Ovary (tissue), 9 donors: ENCODE data around the gene USP25. TPM values are rescaled to one million over a fixed set of nuclear protein-coding genes. Genes with fewer than 3 reads are reported as not detected.

Source experiments
- DNase-seq, 5 donors: peaks; one replicate each; pipeline ENCODE4 v3.0.0-alpha.2; 2019 to 2020
- H3K27ac ChIP-seq, 2 donors: fragments of 200-600 bp; one replicate each; pipeline versions ENCODE4 v1.5.1 to v1.8.0; 2019 to 2022
- H3K27me3 ChIP-seq: fragments of 200-600 bp; one replicate; pipeline ENCODE4 v1.8.0; 2022
- H3K36me3 ChIP-seq: fragments of 200-600 bp; sonication (generic); one replicate; pipeline ENCODE4 v1.5.1; 2019
- H3K4me1 ChIP-seq: one replicate; pipeline ENCODE4 v1.8.1; 2013; ENCODE audit warnings: mild to moderate bottlenecking, moderate library complexity; ENCODE audit not compliant: insufficient read depth
- H3K4me3 ChIP-seq: fragments of 200-600 bp; sonication (generic); one replicate; pipeline ENCODE4 v1.5.1; 2017
- H3K9me3 ChIP-seq, 2 donors: fragments of 200-600 bp in 1 of 2; sonication (generic) in 1 of 2; one replicate each; pipeline versions ENCODE4 v1.5.1 to v1.8.1; 2013 to 2019; ENCODE audit warnings: mild to moderate bottlenecking in 1 of 2, moderate library complexity in 1 of 2
- EP300 ChIP-seq: sonication (generic); formaldehyde crosslinking; IDR thresholded peaks from one replicate; pipeline ENCODE4 v1.6.1; 2017; ENCODE audit warnings: antibody characterized with exemption
- POLR2A ChIP-seq: fragments of 450-650 bp; IDR thresholded peaks from one replicate; pipeline ENCODE4 v1.6.1; 2017; ENCODE audit warnings: antibody characterized with exemption, mild to moderate bottlenecking, moderate library complexity
- WGBS, 3 donors: extraction: QIAGEN DNeasy Blood & Tissue Kit in 1 of 3; methylation state at CpG; one replicate each; pipeline versions ENCODE4 v1.1.5 to v1.1.7; 2013 to 2017; 5-methylcytosine and 5-hydroxymethylcytosine counted together
- intact Hi-C, 4 donors: fragments of 100-400 bp; cut with DNase I; formaldehyde crosslinking; loops; one replicate each; pipeline versions ENCODE4 v1.11.0 to v1.15.1; 2022 to 2023
- polyA plus RNA-seq, 2 donors: library from polyadenylated mRNA; stranded (reverse); fragments of 200-250 nt in 1 of 2; fragments of 350-450 nt in 1 of 2; fragmentation: Illumina TruSeq in 1 of 2; extraction: RNeasy Lipid Tissue Mini Kit (QIAGEN cat#74804) in 1 of 2; gene quantifications; one replicate each; pipeline ENCODE4 v1.2.3, GENCODE V29; 2013 to 2014
- total RNA-seq, 7 donors: library from RNA; depleted of rRNA in 2 of 7; stranded (reverse); fragments of >200 nt in 2 of 7; fragmentation: NEBNext Ultra II Directional in 3 of 7; extraction: Animal tissue kit (Norgen Biotek cat#: 25700) in 3 of 7; gene quantifications; one replicate each; pipeline versions ENCODE4 v1.1.0 to v1.2.4, GENCODE V29; 2016 to 2023
- TF ChIP-seq, protein P1 (sequence below), 3 donors: fragments of 450-650 bp in 2 of 3; fragments of 200-600 bp in 1 of 3; IDR thresholded peaks; one replicate each; pipeline versions ENCODE4 v1.5.1 to v1.8.0; 2016 to 2022; ENCODE audit warnings: antibody characterized with exemption in 3 of 3, mild to moderate bottlenecking in 1 of 3
- donor health status: DM: no; HTN: no; CAD: no; lungs with moderate emphysema.
- donor health status: DM: no; HTN: no; CAD: no.
- donor health status: Bipolar disorder and iron deficiency.
- donor health status: DM: yes; HTN: yes; CAD: no.
- donor health status: DM: no; HTN: no; CAD: no.
- donor health status: DM: yes; HTN: yes; CAD: no.

The USP25 gene
- total and polyA plus RNA-seq, 9 donors: 11.9 to 40.8 (median 34.9) TPM

DNA sequence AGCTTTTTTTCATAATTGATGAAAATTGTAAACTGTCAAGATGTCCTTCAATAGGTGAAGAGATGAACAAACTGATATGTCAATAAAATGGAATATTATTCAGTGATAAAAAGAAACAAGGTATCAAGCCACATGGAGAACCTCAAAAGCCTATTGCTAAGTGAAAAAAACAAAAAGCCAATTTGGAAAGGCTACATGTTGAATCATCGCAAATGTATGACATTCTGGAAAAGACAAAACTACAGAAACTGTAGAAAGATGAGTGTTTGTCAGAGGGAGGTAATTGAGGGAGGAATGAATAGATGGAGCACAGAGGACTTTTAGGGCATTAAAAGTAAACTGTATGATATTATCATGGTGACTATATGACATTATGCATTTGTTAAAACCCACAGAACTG, 34.5 kb upstream of the USP25 start:
- Histone ChIP-seq H3K4me1 (no peaks in the 10 kb centered on the region), H3K36me3 (no peaks in the 10 kb centered on the region), H3K4me3 (no peak overlapping the region), H3K27me3 (no peaks in the 10 kb centered on the region), H3K9me3 (no peaks in the 10 kb centered on the region), H3K27ac (no peak overlapping the region)
- 73 to 91% (median 89%) methylated on average over 1 of the region's 1 CpG for WGBS, 3 donors
- TF ChIP-seq POLR2A (no peak), EP300 (no peak)
- TF ChIP-seq, protein P1, sequence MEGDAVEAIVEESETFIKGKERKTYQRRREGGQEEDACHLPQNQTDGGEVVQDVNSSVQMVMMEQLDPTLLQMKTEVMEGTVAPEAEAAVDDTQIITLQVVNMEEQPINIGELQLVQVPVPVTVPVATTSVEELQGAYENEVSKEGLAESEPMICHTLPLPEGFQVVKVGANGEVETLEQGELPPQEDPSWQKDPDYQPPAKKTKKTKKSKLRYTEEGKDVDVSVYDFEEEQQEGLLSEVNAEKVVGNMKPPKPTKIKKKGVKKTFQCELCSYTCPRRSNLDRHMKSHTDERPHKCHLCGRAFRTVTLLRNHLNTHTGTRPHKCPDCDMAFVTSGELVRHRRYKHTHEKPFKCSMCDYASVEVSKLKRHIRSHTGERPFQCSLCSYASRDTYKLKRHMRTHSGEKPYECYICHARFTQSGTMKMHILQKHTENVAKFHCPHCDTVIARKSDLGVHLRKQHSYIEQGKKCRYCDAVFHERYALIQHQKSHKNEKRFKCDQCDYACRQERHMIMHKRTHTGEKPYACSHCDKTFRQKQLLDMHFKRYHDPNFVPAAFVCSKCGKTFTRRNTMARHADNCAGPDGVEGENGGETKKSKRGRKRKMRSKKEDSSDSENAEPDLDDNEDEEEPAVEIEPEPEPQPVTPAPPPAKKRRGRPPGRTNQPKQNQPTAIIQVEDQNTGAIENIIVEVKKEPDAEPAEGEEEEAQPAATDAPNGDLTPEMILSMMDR (IDR thresholded peaks at IDR 0.05): no peak
- no peak for DNase-seq
- intact Hi-C loops: no loop called here

DNA sequence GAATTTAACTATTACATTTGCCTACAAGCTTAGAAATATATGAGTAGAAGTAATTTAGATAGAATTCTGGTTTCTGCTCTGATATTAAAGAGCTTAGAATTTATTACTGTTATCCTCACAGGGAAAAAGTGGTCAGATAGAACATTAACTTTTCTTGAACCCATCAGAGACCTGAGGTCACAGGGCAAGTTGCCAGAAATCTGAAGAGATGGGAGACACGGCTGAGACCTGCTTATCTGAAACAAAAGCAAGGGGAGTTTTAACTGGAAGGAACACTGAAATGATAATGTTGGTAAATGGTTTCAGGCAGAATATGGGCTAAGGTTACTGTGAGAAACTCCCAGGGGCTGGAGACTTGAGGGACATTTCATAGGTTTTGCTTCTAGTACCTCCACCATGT, 28.0 kb upstream of the USP25 start:
- no peak overlapping the region for H3K4me3 ChIP-seq
- intact Hi-C loops: no loop called here
- H3K36me3 ChIP-seq: no peaks in the 10 kb centered on the region
- 6 to 16% (median 8%) methylated on average over 1 of the region's 1 CpG for WGBS, 3 donors
- no peaks in the 10 kb centered on the region for H3K9me3 ChIP-seq
- H3K27me3 ChIP-seq: no peaks in the 10 kb centered on the region
- TF ChIP-seq, protein P1 (IDR thresholded peaks at IDR 0.05): no peak
- TF ChIP-seq POLR2A: no peak
- TF ChIP-seq EP300: no peak
- no peak for DNase-seq
- no peak overlapping the region for H3K27ac ChIP-seq
- no peaks in the 10 kb centered on the region for H3K4me1 ChIP-seq

DNA sequence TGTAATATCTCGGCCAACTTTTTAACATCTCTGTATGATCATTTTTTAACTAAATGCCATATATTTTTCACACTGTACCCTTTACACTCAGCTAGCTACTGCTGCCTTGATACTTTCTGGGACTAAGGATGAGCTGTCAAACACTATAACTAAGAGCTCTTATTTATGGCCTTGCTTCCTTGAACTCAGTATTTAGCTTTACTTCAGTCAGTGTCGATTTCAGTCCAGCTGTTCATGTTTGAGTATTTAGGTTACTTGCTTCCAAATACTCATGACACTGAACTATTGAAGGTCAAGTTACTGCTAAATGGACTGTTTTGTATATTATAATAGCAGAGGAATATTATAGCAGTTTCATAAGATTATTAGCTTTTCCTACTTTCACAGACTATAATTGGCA, 25.9 kb upstream of the USP25 start:
- no peaks in the 10 kb centered on the region for H3K36me3 ChIP-seq
- no peak overlapping the region for H3K4me3 ChIP-seq
- intact Hi-C loops: no loop called here
- H3K4me1 ChIP-seq: no peaks in the 10 kb centered on the region
- no peaks in the 10 kb centered on the region for H3K27me3 ChIP-seq
- H3K9me3 ChIP-seq: no peaks in the 10 kb centered on the region
- TF ChIP-seq, protein P1 (IDR thresholded peaks at IDR 0.05): no peak
- TF ChIP-seq EP300: no peak
- TF ChIP-seq POLR2A: no peak
- H3K27ac ChIP-seq: no peak overlapping the region
- WGBS, 3 donors: 54 to 64% (median 54%) methylated on average over 2 of the region's 2 CpGs
- DNase-seq: no peak

DNA sequence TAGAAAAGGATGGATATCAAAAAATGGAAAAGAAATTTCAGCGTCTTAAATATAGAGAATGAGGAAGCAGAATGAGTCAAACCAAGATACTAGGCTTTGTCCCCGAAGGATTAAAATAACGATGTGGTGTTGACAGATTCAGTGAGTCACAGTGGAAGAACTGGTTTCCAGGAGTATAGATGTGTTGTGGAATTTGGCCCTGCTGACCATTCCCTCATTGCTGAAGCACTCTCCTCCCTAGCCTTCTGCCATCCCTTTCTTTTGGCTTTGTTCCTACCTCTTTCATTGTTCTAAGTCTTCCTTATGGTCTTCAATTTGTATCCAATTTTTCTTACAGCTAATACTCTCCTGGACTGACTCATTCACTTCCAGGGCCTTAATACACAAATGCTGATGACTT, 23.1 kb upstream of the USP25 start:
- Histone ChIP-seq H3K9me3 (no peaks in the 10 kb centered on the region), H3K4me1 (no peaks in the 10 kb centered on the region), H3K27ac (no peak overlapping the region), H3K27me3 (no peaks in the 10 kb centered on the region), H3K36me3 (no peaks in the 10 kb centered on the region), H3K4me3 (no peak overlapping the region)
- intact Hi-C loops: no loop called here
- DNase-seq: no peak
- TF ChIP-seq, protein P1 (IDR thresholded peaks at IDR 0.05): no peak
- TF ChIP-seq EP300 (no peak), POLR2A (no peak)
- 44 to 78% (median 54%) methylated on average over 3 of the region's 3 CpGs for WGBS, 3 donors

DNA sequence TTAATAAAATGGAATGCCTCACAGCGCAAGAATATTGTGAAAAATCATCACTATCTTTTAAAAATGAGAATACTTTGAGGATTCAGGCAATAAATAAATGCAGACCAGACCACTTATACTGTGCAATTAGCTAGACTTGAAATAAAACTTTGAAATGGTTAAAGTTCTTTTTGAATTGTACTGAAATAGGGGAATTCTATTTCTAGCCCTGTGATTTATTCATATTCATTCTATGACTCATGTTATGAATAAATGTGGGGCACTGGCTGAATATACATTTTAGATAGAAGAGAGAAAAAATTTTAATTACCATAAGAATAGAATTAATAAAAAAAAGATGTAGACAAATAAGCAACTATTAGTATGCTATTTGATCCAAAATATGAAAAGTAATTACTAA, 16.4 kb upstream of the USP25 start:
- H3K4me1 ChIP-seq: no peaks in the 10 kb centered on the region
- H3K4me3 ChIP-seq: no peak overlapping the region
- no peak for DNase-seq
- no peaks in the 10 kb centered on the region for H3K36me3 ChIP-seq
- intact Hi-C loops: no loop called here
- no peaks in the 10 kb centered on the region for H3K27me3 ChIP-seq
- TF ChIP-seq POLR2A: no peak
- TF ChIP-seq EP300: no peak
- TF ChIP-seq, protein P1 (IDR thresholded peaks at IDR 0.05): no peak
- H3K27ac ChIP-seq: no peak overlapping the region
- WGBS, 3 donors: 45 to 96% (median 91%) methylated on average over 1 of the region's 1 CpG
- no peaks in the 10 kb centered on the region for H3K9me3 ChIP-seq
